ENCODE results near the gene CRIM1.

The CRIM1 gene

DNA sequence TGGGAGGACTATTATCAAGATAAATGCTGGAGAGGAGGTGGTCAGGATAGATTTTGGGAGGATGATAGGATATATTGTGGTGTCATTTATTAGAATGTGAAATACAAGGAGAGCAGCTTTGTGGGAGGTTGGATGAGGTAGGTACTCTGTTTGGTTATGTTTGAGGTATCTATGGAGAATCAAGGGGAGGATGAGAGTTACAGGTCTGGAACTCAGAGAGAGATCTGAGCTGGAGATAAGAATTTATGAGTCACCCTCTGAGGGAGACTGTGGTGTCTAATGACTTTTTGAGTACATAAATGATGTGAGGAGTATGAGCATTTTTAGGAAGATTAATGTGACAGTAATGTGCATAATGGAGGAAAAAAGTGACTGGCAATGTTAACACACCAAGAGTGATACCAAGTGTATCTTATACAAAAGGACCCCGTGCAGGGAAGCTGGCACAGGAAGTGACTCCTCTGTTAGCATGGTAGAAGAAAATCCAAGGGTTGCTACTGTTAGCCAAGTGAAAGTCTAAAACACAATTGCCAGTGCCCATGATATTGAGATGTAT is 48.2 kb downstream of the CRIM1 start:
- DNase-seq = no peak

DNA sequence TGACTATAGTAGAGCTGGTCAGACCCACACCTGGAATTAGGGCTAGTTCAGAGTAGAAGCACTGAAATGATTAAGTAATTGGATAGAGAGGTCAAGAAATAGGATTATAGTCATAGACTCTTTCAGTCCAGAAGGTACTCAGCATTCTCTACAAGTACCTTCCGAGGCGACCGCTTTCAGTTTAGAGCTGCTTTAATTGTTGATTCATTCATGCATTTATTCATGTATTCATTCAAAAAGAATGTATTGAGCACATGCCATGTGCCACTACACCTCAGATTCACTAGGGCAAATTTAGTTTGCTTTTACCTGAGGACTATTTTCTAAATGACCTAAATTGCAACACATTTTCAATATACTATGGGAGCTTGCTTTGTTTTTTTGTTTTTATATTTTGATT is 48.7 kb downstream of the CRIM1 start:
- DNase-seq = no peak

DNA sequence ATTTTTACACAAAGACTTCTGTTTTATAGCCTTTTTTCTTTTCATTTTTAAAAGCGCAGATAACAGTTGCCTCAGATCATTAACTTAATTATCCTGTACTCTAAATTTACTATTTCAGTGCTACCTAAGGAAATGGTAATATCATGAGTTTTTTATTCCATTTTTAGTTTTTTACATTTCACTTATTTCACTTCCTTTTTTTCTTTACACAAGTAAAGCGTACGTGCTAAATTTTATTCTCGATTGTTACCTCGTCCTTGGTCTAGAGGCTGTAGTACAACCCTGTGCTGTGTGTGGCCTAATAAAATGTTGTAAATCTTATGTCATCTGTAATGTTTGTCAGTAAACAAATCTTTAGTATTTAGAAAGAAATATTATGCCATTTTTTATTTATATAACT is 49.2 kb downstream of the CRIM1 start:
- DNase-seq = no peak

DNA sequence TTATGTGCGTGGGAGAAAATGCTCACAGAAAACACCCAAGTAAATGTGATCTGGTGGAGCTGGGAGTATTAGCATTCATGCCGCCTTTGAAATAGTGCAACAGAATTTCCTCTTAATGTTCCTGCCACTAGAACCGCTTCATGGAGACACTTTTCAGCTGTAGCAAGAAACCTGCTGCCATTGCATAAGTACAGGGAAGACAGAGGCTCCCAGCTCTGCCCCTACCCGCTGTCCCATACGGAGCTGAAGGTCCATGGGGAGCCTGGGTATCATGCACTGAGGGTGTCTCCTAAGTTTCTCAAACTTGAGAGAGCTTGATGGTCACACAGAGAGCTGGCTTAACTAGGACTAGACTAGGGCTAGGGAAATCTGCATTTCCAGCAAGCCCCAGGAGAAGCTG is 49.6 kb downstream of the CRIM1 start:
- no peak for DNase-seq

DNA sequence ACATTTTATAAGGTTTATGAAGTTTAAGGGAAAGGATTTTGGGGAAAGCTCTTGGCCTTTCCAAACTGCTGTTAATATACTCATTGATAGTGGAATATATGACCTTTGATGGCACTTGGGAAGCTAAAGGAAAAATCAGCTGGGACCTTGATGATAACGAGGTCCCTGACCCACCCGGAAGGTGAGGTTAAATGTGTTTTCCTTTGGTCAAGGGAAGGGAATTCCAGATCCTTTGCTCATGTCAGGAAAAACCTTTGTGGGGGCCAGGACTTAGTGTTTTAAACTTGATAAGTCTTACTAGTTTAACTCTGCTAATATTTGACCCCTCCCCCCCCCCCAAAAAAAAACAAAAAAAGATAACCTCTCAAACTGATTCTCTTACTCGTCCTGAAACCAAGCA is 50.7 kb downstream of the CRIM1 start:
- DNase-seq = no peak

DNA sequence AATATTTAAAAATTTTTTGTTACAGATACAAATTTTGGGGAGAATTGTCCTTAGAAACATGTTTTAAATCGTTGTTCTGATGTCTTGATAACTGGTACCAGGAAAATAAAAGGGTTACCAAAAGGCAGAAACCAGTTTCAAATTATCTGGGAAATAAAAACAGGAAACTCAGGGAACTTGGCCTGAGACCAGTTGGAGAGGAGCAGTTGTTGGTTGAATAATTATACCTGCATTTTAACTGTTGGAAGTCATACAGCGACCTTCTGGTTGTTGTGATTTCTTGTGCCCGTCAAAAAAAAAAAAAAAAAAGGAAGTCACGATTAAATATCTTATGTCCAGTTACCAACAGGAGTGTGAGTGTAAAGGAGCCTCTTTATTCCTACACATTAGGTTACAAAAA is 51.8 kb downstream of the CRIM1 start:
- no peak for DNase-seq

DNA sequence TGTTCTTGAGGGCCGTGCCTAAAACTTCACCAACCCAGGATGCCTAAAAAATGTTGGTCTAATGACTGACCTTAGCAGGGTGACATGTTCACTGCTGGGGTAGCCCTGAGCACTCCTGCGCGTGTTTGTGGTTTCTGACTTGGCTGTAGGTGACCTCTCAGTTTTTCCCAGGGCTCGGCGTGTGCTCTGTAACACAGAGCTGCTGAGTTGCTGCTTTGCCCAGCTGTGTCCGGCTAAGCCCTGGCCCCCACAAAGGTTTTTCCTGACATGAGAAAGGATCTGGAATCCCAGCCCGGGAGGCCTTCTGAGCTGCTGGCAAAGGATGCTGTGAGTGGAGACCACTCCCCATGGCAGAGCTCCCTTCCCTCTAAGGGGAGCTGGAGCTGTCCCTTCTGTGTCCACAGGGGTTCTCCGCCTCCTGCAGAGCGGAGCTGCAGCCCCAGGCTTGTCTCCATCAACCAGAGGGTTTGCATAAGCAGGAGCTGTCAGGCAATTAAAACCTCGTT is 52.7 kb downstream of the CRIM1 start:
- DNase-seq = no peak

DNA sequence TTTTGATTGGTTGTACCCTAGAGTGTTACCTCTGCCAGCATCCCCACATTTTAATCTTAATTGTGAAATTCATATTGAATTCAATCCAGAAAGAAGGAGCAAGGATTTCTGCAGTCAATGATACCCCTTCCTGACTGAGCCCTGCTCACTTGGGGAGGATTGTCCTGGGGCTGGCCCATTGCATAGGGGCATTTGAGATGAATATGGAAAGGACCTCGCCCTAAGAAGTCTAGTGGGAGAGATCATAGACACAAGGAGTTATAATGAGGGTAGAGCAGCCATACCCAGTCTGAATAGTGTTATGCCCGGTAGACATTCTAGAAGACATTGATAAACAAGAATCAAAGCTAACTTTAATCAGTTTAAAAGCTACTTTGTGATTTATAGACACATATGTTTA is 53.8 kb downstream of the CRIM1 start:
- no peak for DNase-seq

DNA sequence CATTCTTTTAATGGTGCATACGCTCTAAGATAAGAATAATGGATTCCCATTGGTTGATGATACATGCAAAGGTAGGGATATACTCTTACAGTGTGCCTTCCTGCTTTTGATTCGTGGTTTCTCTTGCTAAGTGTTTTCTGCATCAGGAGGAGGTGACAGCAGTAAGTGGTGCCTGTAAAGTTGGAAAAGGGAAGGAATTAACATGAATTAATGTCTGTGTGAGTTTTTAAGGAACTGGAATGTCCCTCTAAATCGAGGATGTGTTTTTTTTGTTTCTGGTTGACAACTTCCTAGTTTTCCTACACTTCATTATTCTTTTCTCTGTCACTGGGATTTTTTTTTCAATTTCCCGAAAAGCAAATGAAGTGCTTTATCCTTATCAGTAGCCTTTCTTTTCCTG is 54.4 kb downstream of the CRIM1 start:
- DNase-seq = no peak

DNA sequence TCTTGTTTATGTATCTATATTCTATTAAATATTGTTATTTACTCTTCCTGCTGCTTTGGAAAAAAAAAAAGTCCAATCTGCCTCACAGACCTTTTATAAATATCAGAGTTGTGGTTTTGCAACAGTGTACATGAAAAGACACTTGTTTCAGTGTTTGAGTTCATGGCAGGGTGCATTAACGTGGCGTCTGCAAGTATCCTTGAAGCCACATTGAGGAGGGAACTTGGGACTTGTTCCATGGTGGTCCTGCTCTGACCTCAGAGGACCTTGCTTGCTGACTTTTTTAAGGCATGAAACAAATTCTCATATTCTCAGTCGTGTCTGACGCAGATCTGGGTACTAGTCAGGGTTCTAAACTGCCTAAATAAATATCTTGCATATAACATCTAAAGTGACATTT is 55.1 kb downstream of the CRIM1 start:
- no peak for DNase-seq

DNA sequence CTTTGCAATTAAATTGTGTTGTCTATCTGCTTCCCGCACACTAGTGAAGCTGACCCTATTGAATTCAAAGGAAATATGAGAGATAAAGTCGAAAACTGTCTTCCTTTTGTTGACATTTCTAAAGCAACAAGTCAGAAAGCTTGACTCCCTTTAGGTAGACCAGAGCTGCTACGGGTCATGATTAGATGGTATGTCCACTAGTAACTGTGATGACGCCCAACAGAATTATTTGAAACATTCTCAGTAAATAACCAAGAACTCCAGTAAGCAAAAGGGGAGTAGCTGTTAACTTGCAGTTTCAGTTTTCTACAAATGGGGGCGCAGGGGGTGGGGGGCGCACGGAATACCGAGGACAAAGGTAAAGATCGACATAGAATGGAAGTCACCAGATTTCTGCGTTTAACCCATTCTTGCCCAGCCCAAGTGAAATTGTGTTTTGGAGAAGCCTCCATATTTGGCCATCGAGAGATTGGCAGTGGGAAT is 56.4 kb downstream of the CRIM1 start:
- no peak for DNase-seq

DNA sequence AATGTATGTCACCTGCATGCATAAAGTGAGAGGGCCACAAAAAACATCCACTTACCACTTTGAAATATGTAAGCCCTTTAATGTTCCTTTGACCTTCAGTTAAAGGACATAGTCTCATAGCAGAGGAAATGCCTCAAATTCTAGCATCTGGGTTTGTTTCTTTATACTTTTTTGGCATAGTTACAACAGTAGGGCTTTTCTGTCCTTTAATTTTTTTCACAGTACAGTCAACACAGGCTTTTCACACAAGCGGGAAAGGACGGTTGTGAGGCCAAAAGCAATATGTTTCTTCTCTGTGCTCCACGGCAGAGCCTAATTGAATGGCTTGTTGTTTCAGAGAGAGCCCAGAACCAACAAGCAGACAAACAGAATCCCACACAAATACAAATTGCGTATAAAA is 57.6 kb downstream of the CRIM1 start:
- DNase-seq = no peak

DNA sequence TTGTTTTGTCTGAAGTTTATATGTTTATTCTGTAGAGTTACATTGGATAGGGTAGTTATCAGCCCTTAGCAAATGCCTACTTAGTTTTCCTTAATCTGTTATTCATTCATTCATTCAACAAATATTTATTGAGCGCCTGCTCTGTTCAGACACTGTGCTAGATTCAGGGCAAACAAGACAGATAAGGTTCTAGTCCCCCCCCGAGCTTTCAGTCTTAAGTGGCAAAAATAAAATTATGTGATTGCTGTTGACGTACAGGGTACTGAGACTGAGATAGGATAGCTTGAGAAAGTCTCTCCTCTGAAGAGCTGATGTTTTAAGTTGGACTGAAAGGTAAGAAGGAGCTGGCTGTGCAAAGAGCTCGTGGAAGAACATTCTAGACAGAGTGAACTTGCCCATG is 58.7 kb downstream of the CRIM1 start:
- no peak for DNase-seq

DNA sequence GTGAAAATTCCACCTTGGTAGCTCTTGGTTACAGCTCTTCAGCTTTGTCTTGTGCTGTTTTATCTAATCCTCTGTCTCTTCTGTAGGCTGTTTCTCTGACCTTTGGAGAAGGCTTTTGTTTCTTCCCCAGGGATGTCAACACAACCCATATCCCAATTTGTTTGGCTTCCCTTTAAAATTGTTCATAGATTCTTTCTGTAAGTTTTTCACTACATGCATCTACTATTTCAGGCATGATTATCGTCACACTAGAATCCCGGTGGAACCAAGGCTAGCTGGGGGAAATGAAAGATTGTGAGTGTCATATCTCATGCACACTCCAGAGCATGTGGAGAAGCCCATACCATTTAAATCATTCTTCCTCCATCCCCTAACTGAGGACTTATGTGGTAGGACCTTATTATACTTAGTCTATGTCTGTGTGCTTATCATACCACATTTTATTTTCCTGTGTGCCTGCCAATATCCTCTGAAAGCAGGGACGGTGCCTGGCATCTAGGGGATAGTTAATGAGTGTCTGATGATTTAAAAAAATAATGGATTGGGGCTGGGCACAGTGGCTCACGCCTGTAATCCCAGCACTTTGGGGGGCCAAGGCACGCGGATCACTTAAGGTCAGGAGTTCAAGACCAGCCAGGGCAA is 59.9 kb downstream of the CRIM1 start:
- DNase-seq = no peak

DNA sequence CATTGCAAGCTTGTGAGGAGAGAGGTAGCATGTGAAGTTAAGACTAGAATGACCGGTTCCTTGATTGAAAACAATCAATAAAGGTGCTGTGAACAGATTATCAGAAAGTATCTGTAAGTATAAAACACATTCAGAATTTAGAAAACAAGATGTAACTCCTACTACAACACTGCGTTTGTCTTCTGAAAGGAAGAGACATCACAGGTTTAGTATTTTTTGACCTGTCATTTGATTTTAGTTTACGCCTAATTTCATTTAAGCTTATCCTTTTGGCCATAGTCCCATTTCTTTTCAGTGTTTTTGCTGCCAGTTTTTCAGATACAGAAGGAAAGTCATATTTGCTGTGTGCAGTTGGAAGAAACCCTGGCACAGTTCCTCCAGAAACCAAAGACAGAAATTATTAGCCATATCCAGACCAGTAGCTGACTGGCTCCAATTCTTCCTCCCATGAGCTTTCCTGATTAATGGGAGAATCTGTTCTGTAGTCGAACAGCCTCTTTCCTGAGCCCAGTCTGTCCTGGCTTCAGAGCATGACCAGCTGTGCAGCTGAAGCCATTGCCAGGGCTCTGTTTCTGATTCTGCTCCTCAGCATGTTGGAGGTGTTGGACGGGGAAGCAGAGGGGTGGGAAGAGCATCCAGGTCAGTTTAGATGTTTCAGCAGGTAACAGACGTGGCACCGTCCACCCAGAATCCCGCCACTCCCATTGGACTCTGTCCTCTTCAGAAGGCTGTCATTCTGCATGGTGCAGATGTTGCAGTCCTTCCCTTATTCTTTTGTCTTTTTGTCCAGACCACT is 61.0 kb downstream of the CRIM1 start:
- DNase-seq = no peak

DNA sequence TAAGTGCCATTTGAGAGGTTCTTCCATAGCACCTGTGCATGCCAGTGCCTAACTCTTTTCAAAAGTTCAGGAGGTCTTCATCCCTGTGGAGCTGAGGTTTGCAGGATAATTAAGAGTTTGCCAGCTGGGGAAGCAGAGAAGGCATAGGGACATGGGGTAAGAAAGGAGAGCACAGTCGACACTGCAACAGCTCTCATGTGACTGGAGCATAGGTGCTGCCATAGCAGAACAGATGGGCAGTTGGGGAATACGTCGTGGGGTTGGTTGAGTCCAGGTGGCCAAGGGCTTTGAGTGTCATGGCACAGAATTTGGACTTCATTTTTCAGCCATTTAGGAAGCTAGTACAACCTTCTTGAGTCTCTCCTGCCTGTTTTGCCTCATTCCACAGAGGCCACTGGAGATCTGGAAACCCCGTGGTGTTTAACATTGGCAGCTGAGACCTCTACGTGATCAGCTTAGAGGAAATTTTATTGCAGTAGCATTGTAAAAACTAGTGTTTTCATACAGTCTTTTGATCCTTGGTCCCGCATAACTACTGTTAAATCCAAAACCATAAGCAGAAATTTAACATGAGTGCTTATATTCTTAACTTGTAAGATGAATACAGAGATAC is 65.1 kb downstream of the CRIM1 start:
- no peak for DNase-seq

DNA sequence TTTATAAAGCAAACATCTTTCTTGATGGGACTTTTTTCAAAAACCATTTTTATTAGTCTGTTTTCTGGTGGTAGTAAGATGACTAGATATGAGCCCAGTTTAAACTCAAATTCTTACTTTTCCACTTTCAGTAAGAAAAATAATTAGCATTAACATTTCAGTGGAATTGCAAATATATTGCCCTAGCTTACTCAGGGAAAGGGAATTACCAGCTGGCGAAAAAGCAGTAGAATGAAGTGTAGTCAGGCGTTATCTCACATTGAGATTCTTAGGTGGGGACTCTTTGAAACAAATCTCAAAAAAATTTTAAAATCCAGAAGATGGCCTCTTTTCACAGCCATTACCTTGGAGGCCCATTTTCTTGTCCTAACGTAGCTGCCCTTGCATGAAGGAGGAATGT is 65.8 kb downstream of the CRIM1 start:
- no peak for DNase-seq

DNA sequence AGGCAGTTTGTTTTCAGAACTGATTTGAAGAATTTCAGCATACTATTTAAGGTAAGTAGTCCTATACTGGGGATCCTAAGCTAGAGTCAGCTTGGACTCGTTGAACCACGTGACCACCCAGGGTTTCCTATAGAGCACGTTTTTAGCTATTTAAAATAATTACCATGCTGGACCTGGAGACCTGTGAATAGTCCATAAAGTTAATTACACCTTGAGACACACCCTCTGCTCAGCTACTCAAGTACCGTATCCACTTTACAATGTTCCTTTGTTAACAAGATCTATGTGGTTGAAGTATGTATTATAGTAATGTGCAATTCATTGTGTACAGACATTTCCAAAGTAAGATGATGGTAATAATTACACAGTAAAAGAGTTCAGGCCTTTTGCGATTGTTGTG is 67.6 kb downstream of the CRIM1 start:
- no peak for DNase-seq

DNA sequence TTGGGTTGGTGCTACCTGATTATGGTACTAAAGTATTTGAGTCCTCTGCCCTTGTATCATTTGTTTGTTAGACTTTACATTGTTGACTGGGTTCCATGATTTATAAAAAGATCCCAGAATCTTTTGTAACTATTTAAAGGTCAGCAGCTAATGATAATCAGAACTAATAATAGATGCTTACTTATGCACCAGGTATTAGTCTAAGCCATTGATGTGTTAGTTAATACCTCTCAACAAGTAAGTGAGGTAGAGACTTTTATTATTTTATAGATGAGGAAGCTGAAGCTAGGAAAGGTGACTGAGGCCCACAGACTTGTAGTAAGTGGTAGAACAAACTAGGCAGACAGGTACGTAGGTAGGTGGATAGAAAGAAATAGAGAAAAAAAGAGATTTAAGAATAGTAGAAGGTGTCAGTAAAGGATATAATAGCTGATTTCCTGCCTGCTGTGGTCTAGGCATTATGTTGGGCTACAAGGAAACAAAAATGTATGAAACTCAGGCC is 68.1 kb downstream of the CRIM1 start:
- no peak for DNase-seq

DNA sequence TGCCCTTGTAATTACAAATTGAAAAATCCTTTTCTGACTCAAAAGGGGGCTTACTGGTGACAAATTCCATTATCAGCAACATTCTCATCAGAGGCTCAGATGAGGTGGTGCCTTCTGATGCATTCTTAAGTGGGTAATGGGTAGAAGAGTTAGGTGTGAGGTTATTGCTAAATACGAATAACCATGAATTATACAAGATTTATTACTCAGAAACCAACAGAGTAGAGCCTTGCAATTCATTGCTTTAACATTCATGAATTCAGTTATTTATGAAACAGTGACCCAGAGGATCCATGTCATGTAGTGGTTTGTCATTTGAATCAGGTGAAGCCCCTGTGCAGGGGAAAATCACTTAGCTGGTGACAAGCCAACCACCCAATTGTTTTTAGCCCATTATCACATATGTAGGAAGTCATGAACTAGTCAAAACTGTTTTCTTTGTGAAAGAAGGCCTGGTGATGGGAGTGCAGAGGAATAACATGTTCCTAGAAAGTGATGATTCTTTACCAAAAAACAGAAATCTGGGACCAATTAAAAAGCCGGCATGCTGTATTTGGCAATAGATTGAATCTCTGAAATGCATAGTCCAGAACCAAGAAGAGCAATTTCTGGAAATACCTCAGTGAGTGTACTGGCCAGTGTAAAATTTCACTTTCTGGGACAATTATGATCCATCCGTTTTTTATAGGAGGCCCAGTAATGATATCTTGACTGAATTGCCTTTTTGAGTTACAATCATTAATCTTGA is 70.2 kb downstream of the CRIM1 start:
- no peak for DNase-seq

DNA sequence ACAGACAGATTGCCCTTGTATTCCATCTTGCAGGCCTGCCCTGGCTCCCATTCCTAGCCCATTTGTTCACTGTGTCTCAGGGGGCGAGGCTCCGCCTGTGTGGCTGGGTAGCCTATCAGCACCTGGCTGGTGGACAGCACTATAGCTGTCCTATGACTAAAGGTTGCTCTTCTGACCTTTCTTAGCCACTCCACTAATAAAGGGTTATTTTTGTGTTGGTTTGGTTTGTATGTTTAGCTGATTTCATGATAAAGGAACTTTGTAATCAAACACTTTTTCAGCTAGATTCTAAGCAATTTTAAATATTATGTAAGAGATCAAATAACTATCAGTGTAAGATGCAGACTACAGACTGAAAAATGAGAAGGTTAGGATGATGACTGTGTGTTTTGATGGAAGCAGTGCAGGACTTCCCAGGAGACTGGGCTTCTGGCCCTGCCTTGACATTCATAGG is 72.2 kb downstream of the CRIM1 start:
- no peak for DNase-seq

DNA sequence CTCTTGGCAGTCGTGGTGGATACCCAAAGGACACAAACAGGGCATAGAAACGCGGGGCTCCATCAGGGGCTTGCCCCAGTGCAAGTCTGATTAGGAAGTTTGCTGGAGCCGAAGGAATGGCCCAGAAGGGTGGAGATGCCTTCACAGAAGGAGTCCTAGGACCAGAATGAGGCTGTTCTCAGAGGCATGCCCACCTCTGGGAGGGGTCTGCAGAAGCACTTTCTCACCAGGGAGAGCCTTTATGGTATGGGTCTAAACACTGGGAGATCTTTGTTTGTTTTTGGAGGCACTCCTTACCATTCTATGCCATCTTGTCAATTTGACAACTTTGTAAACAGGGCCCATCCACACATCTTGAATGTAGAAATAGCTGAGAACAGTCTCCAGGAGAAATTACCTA is 75.0 kb downstream of the CRIM1 start:
- DNase-seq = no peak

DNA sequence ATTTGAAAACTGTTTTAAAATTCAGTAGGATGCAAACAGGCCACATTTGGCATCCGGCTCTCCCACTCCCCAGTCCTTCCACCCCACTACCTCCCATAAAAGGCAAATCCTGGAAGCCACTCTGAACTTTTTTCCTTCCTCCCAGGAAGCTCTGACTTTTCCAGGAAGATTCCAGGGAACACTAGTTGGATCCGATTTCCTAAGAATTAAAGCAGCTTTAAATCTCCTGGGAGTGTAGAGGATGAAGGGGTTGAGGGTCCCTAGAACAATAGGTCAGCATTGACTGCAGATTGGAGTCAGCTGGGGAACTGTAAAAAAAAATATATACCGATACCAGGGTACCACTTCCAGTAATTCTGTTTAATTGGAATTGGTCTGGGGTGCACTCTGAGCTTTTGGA is 76.9 kb downstream of the CRIM1 start:
- no peak for DNase-seq
